Mucosa of stomach (tissue), 1 donor: ENCODE measurements around the gene EPB41L4B.
A peak's percentile ranks its signal among the peaks of the same experiment; 100 is the strongest.
"Not testable (repeated sequence)": the region's sequence is repeated elsewhere in the genome, so short reads cannot be mapped to it uniquely, and the experiment has no call there.

Experiments
- H3K27me3 ChIP-seq: one replicate; pipeline ENCODE4 v1.7.0; 2013; ENCODE audit warnings: mild to moderate bottlenecking, low read length; ENCODE audit not compliant: control insufficient read depth, insufficient read depth
- H3K36me3 ChIP-seq: one replicate; pipeline ENCODE4 v1.7.0; 2013; ENCODE audit warnings: low read length; ENCODE audit not compliant: control insufficient read depth, insufficient read depth
- H3K4me1 ChIP-seq: one replicate; pipeline ENCODE4 v1.7.0; 2013; ENCODE audit warnings: mild to moderate bottlenecking, low read length; ENCODE audit not compliant: control insufficient read depth, insufficient read depth
- H3K4me3 ChIP-seq: one replicate; pipeline ENCODE4 v1.7.0; 2013; ENCODE audit warnings: low read length
- H3K9ac ChIP-seq: one replicate; pipeline ENCODE4 v1.7.0; 2013; ENCODE audit warnings: mild to moderate bottlenecking, low read length, moderate library complexity
- H3K9me3 ChIP-seq: one replicate; pipeline ENCODE4 v1.7.0; 2013; ENCODE audit warnings: mild to moderate bottlenecking, low read length, moderate library complexity; ENCODE audit not compliant: control insufficient read depth
- donor health status: Pancreatic carcinoma.

The EPB41L4B gene

GRCh38 chr9:109340979-109341378 is 20.1 kb upstream of the EPB41L4B start:
- H3K4me1 ChIP-seq, H3K27me3 ChIP-seq, H3K36me3 ChIP-seq, H3K9ac ChIP-seq, H3K4me3 ChIP-seq, H3K9me3 ChIP-seq: not testable (repeated sequence)

DNA sequence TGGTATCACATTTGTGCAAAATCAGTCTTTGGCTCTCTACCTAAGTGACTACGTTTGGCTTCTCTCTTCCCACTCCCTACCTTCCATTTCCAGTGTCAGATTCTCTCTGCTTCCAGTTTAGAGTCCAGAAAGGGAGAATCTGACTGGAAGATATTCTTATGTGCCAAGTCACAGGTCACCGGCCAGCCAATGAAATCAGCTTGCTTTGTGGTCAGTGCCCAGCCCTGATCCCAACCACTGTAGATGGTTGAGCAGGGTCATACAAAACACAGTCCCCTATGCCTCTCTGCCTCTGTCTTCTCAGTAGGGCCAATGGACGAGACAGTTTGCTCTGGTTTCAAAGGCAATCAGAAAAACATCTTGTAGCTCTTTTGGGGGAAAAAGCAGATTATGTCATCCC is 15.6 kb upstream of the EPB41L4B start:
- Histone ChIP-seq H3K27me3 (no peaks in the 10 kb centered on the region), H3K4me3 (no peak overlapping the region), H3K9me3 (no peaks in the 10 kb centered on the region), H3K4me1 (peaks cover 12% of the 10 kb centered on the region), H3K9ac (no peak overlapping the region), H3K36me3 (no peaks in the 10 kb centered on the region)

- Histone ChIP-seq H3K27me3 (no peaks in the 10 kb centered on the region), H3K36me3 (no peaks in the 10 kb centered on the region), H3K9ac (no peak overlapping the region), H3K4me3 (no peak overlapping the region), H3K4me1 (peaks cover 17% of the 10 kb centered on the region), H3K9me3 (no peaks in the 10 kb centered on the region)
These were observed 15.1 kb upstream of the EPB41L4B start for GRCh38 chr9:109335929-109336328.

GRCh38 chr9:109335121-109335520 is 14.3 kb upstream of the EPB41L4B start:
- no peaks in the 10 kb centered on the region for H3K36me3 ChIP-seq
- no peaks in the 10 kb centered on the region for H3K27me3 ChIP-seq
- peaks cover 25% of the 10 kb centered on the region for H3K4me1 ChIP-seq
- H3K4me3 ChIP-seq, result no peak overlapping the region
- no peak overlapping the region for H3K9ac ChIP-seq
- H3K9me3 ChIP-seq, result no peaks in the 10 kb centered on the region

GRCh38 chr9:109331353-109331752 is 10.5 kb upstream of the EPB41L4B start:
- Histone ChIP-seq H3K36me3 (no peaks in the 10 kb centered on the region), H3K9ac (peak overlapping the region; percentile 44), H3K27me3 (no peaks in the 10 kb centered on the region), H3K4me1 (peaks cover 51% of the 10 kb centered on the region), H3K9me3 (no peaks in the 10 kb centered on the region), H3K4me3 (no peak overlapping the region)

GRCh38 chr9:109329638-109330258 is 8.9 kb upstream of the EPB41L4B start:
- no peak overlapping the region for H3K4me3 ChIP-seq
- H3K36me3 ChIP-seq, result no peaks in the 10 kb centered on the region
- H3K4me1 ChIP-seq, result peaks cover 46% of the 10 kb centered on the region
- H3K9me3 ChIP-seq, result no peaks in the 10 kb centered on the region
- peak overlapping the region; percentile 70 for H3K9ac ChIP-seq
- H3K27me3 ChIP-seq, result no peaks in the 10 kb centered on the region

DNA sequence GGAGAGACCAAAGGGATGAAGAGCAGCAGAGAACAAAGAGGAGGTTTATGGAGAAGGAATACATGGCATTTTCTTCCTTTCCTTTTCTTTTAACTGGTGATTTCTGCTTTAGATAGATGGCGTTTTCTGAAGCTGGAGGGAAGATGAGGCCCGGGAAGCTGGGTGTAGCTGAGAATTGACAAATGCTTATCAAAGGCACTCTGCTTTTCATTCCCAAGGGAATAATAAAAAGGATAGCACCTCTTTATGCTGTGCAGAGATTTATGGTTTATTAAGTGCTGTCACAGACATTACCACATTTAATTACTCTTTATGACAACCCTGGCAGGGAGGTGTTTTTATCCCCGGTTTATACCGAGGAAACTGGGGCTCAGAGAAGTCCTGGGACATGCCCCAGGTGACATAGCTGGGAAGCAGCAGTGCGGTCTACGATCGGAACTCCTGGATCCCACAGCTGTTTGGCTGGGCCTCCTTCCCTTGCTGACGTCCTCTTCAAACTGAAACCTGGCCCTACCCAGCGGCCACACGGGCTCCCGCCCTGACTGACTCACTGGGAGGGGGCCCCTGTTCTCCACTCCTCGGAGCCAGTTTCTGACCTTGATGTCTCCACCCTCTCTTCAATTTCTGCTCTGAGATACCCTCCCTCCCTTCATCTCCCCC is 8.2 kb upstream of the EPB41L4B start:
- peak overlapping the region; percentile 70 for H3K9ac ChIP-seq
- no peaks in the 10 kb centered on the region for H3K36me3 ChIP-seq
- H3K4me3 ChIP-seq, result no peak overlapping the region
- H3K9me3 ChIP-seq, result no peaks in the 10 kb centered on the region
- no peaks in the 10 kb centered on the region for H3K27me3 ChIP-seq
- H3K4me1 ChIP-seq, result peaks cover 46% of the 10 kb centered on the region

GRCh38 chr9:109325089-109325488 is 4.2 kb upstream of the EPB41L4B start:
- Histone ChIP-seq H3K9me3 (no peaks in the 10 kb centered on the region), H3K4me1 (peaks cover 25% of the 10 kb centered on the region), H3K27me3 (no peaks in the 10 kb centered on the region), H3K4me3 (no peak overlapping the region), H3K9ac (no peak overlapping the region), H3K36me3 (no peaks in the 10 kb centered on the region)

DNA sequence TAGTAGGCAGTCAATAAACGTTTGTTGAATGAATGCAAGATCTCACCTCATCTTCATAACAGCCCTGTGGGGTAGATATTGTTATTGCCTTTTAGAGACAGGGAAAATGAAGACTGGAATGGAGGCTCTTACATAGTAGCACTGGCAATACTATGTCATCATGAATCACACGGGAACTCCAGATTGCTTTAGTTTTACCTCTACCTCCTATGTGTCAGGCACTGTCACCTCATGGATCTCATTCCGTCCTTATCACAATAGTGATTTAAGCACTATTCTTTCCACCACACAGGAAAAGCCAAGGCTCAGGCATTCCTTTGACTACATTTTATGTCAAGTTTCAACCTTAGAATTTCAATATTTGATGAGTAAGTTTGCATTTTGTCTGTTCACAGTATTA is 2.9 kb upstream of the EPB41L4B start:
- Histone ChIP-seq H3K4me3 (no peak overlapping the region), H3K4me1 (peaks cover 14% of the 10 kb centered on the region), H3K9ac (no peak overlapping the region), H3K9me3 (no peaks in the 10 kb centered on the region), H3K27me3 (peaks cover 8% of the 10 kb centered on the region), H3K36me3 (no peaks in the 10 kb centered on the region)

DNA sequence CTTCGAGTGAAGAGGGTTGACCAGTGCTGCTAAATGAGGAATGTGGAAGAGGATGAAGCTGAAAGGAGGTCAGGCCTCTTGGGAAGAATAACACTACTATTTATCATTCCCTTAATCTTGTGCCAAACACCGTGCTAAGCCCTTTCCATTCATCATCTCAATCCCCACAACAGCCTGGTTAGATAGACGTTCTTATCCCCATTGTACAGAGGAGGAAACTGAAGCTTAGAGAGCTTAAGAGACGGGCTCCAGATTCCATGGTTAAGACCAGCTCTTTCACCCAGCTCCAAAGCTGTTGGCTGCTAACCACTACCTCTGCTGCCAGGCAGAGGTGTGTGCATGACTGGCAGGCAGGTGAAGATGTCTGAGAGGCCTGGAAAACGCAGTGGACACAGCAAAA is 868 bp upstream of the EPB41L4B start:
- Histone ChIP-seq H3K4me1 (peaks cover 12% of the 10 kb centered on the region), H3K9me3 (no peaks in the 10 kb centered on the region), H3K27me3 (peaks cover 8% of the 10 kb centered on the region), H3K9ac (no peak overlapping the region), H3K36me3 (no peaks in the 10 kb centered on the region), H3K4me3 (no peak overlapping the region)

DNA sequence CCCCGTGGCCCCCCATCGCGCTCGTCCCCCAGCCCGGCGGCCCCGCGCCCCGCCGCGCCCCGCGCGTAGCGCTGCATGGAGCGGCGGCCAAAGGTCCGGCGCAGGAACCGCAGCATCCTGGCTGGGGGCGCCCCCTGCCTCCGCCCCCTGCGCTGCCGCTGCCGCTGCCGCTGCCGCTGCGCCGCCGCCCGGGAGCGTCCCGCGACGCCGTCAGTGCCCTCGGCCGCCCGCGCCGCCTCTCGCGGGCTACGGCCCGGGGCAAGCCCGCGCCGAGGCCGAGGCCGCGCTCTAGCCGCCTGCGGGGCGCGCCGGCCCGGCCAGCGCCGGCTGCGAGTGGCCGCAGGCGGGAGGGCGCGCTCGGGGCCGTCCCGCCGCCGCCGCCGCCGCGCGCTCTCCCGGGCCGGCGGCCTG is 523 bp downstream of the EPB41L4B start:
- H3K9ac ChIP-seq, result no peak overlapping the region
- no peak overlapping the region for H3K4me3 ChIP-seq
- no peaks in the 10 kb centered on the region for H3K36me3 ChIP-seq
- peaks cover 8% of the 10 kb centered on the region for H3K27me3 ChIP-seq
- peaks cover 25% of the 10 kb centered on the region for H3K4me1 ChIP-seq
- no peaks in the 10 kb centered on the region for H3K9me3 ChIP-seq

DNA sequence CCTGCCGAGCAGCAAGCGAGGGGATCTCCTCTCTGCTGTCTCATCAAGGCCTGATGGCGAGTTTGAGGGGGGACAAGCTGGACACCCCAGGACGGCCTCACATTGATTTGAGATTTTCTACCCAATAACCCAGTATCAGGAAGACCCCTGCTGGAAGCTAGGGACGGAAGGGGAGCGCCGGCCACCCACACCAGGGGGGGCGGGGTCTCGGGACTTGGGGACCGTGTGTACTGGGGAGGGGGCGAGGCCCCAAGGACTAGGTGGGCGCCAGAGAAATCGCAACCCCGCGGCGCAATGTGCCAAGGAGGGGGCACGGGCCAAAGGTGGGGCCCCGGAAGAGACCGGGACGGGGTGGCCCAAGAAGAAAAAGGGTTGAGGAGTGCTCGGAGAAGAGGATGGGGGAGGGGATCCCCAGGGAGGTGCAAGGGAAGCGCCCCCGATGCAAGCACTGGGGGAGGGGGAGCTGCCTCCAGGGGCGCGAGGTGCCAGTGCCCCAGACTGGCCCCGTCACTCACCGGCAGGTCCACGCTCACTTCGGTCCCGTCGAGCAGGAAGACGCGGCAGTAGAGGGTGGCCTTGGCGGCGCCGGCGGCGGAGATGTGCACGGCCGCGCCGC is 1.1 kb downstream of the EPB41L4B start:
- Histone ChIP-seq H3K9ac (peak overlapping the region; percentile 84), H3K4me3 (peak overlapping the region; percentile 40), H3K4me1 (peaks cover 31% of the 10 kb centered on the region), H3K27me3 (peaks cover 8% of the 10 kb centered on the region), H3K36me3 (no peaks in the 10 kb centered on the region), H3K9me3 (no peaks in the 10 kb centered on the region)
